ENCODE results near the gene NEK6. TPM values are rescaled to one million over a fixed set of nuclear protein-coding genes. Genes with fewer than 3 reads are reported as not detected.

NEK6 gene
- total and polyA plus RNA-seq, 10 of the 15 experiments (the other 5 are each of a cell fraction or from before 2014, with no cell fraction given) = 31.3 to 161 (median 89.2) TPM

- ChIA-PET RAD21 (ENCODE audit: unreplicated experiment) (interaction anchor here (1.6 to 16.1 kb wide), 3 partner anchors 12 to 79 kb away, joined by 5 to 293 read pairs (median 5); no protein-coding TSS in a partner anchor), CTCF (no interaction called here), POLR2A (interaction anchor here (0.6 to 1.3 kb wide), 5 partner anchors 15 to 74 kb away, joined by 3 to 4 read pairs (median 3); no protein-coding TSS in a partner anchor), SMC1A (ENCODE audit: uncharacterized antibody, unreplicated experiment) (interaction anchor here (0.9 to 13.1 kb wide), 4 partner anchors 12 to 79 kb away, joined by 3 to 249 read pairs (median 3); no protein-coding TSS in a partner anchor)
- TF ChIP-seq NBN (IDR thresholded peaks at IDR 0.05) (no peak), ATF7 (IDR thresholded peaks at IDR 0.05; ENCODE audit: low read depth) (no peak), ZNF217 (IDR thresholded peaks at IDR 0.05) (no peak), ZNF622 (IDR thresholded peaks at IDR 0.05) (no peak)
- Histone ChIP-seq H3K27me3 (replicated peaks in 1 of 2; ENCODE audit: control insufficient read depth in 2 of 2, insufficient read depth in 2 of 2, low read length in 1 of 2) (no peaks in the 10 kb centered on the region), H3K4me1 (ENCODE audit: control insufficient read depth, insufficient read depth, low read length) (peaks cover 74% of the 10 kb centered on the region), H3K27ac (ENCODE audit: control insufficient read depth, insufficient read depth) (no peak overlapping the region), H3K79me2 (ENCODE audit: control insufficient read depth, insufficient read depth, low read length) (no peaks in the 10 kb centered on the region; the same call in 1 of the 2 replicates), H3K4me3 (no peak overlapping the region), H2AFZ (ENCODE audit: control insufficient read depth, low read depth, low read length) (no peak overlapping the region), H4K20me1 (ENCODE audit: control insufficient read depth, insufficient read depth) (no peaks in the 10 kb centered on the region), H3K36me3 (ENCODE audit: control insufficient read depth in 2 of 2, insufficient read depth in 2 of 2, low read length in 1 of 2) (no peaks in the 10 kb centered on the region), H3K9ac (ENCODE audit: control insufficient read depth, insufficient read depth, low read length) (no peak overlapping the region), H3K9me3 (replicated peaks; ENCODE audit: control insufficient read depth, insufficient read depth, low read length) (no peaks in the 10 kb centered on the region), H3K4me2 (ENCODE audit: control insufficient read depth, insufficient read depth) (no peak overlapping the region)
- no TSS peak for BruUV-seq (replicated peaks)
- intact Hi-C loops (cut with micrococcal nuclease; ENCODE audit: unreplicated experiment) (no loop called here), in situ Hi-C loops (cut with MboI) (loop anchor here (25.0 kb wide), 1 partner anchor 1425 kb away; no protein-coding TSS in a partner anchor)
- DNase-seq (ENCODE audit: low read depth, low spot score) (no peak), FAIRE-seq (no peak), ATAC-seq (no peak)
- 55% methylated on average over 12 of the region's 12 CpGs for WGBS (ENCODE audit: insufficient coverage, insufficient replicate concordance, low lambda C conversion rate, missing lambda C conversion rate)
Measured at GRCh38 chr9:124212381-124213050, 45.2 kb upstream of the NEK6 start.

- in situ Hi-C loops (cut with MboI) (loop anchor here (25.0 kb wide), 1 partner anchor 1424 kb away; no protein-coding TSS in a partner anchor), intact Hi-C loops (cut with micrococcal nuclease; ENCODE audit: unreplicated experiment) (no loop called here)
- H3K27me3 ChIP-seq (replicated peaks in 1 of 2; ENCODE audit: control insufficient read depth in 2 of 2, insufficient read depth in 2 of 2, low read length in 1 of 2) = no peaks in the 10 kb centered on the region
- H3K9me3 ChIP-seq (replicated peaks; ENCODE audit: control insufficient read depth, insufficient read depth, low read length) = no peaks in the 10 kb centered on the region
- SMC1A ChIA-PET (ENCODE audit: uncharacterized antibody, unreplicated experiment) = interaction anchor here (13.1 kb wide), 1 partner anchor 13 kb away, joined by 249 read pairs; no protein-coding TSS in a partner anchor
- TF ChIP-seq BMI1 (IDR thresholded peaks at IDR 0.05; ENCODE audit: borderline replicate concordance) (no peak), BCL3 (IDR thresholded peaks at IDR 0.05; ENCODE audit: borderline replicate concordance, insufficient read depth, low read depth, low read length, poor library complexity, severe bottlenecking) (peak; percentile 90)
- ATAC-seq = no peak
- 98% methylated on average over 12 of the region's 12 CpGs for WGBS (ENCODE audit: insufficient coverage, insufficient replicate concordance, low lambda C conversion rate, missing lambda C conversion rate)
- no peak for FAIRE-seq
- no peaks in the 10 kb centered on the region; the same call in 1 of the 2 replicates for H3K79me2 ChIP-seq (ENCODE audit: control insufficient read depth, insufficient read depth, low read length)
- no peak overlapping the region for H3K27ac ChIP-seq (ENCODE audit: control insufficient read depth, insufficient read depth)
- no peaks in the 10 kb centered on the region for H3K36me3 ChIP-seq (ENCODE audit: control insufficient read depth in 2 of 2, insufficient read depth in 2 of 2, low read length in 1 of 2)
- H3K4me2 ChIP-seq (ENCODE audit: control insufficient read depth, insufficient read depth) = no peak overlapping the region
- H3K9ac ChIP-seq (ENCODE audit: control insufficient read depth, insufficient read depth, low read length) = no peak overlapping the region
- no peak for DNase-seq (ENCODE audit: low read depth, low spot score)
- H4K20me1 ChIP-seq (ENCODE audit: control insufficient read depth, insufficient read depth) = no peaks in the 10 kb centered on the region
- H3K4me3 ChIP-seq = no peak overlapping the region
- RAD21 ChIA-PET (ENCODE audit: unreplicated experiment) = interaction anchor here (0.6 to 16.1 kb wide), 4 partner anchors 12 to 436 kb away, joined by 4 to 293 read pairs (median 5); no protein-coding TSS in a partner anchor
- no peak overlapping the region for H2AFZ ChIP-seq (ENCODE audit: control insufficient read depth, low read depth, low read length)
- H3K4me1 ChIP-seq (ENCODE audit: control insufficient read depth, insufficient read depth, low read length) = peaks cover 77% of the 10 kb centered on the region
- CTCF ChIA-PET = interaction anchor here (1.2 kb wide), 1 partner anchor 16 kb away, joined by 4 read pairs; no protein-coding TSS in a partner anchor
- no TSS peak for BruUV-seq (replicated peaks)
- POLR2A ChIA-PET = interaction anchor here (1.1 kb wide), 1 partner anchor 16 kb away, joined by 3 read pairs; no protein-coding TSS in a partner anchor
Measured at GRCh38 chr9:124213396-124213795, 44.4 kb upstream of the NEK6 start.

All from GM12878 (cell line).